ENCODE results near the gene DHRS3. TPM values are rescaled to one million over a fixed set of nuclear protein-coding genes. Genes with fewer than 3 reads are reported as not detected.

The DHRS3 gene
- total and polyA plus RNA-seq, 2 donors (not counting 3 experiments of a cell fraction or from before 2014, with no cell fraction given): 54.3 to 75.2 TPM

DNA sequence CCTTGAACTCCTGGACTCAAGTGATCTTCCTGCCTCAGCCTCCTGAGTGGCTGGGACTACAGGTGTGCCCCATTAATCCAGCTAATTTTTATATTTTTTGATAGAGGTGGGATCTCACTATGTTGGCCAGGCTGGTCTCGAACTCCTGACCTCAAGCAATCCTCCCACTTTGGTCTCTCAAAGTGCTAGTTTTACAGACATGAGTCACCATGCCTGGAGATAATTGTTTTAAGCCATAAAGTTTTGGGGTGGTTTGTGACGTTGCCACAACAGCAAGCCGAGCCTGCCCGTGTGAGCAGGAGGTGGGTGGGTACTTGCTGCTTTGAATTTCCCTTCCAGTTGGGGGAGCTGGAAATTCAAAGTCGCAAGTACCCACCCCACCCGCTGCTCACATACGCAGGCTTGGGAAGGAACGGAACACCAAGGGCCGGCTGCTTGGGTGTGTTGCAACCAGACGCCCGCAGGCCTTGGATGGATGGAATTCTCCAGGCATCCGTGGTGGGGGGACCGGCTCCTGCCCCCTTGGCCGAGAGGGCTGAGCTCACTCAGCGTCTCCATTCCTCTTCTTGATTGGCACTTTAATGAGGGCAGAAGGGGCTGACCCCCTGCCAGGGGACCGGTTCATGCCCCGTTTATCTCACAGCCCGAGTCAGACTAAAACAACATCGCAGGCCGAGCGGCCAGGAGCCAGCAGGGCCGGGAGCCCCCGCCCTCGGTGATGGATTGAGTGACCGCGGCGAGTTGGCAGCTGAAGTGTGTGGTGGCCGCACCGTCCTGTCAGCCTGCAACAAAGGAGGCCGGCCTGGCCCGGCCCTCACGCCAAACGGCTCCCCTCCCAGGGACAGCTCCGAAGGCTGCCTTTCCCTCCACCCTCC, 78.1 kb downstream of the DHRS3 start:
- H2AFZ ChIP-seq (ENCODE audit: low read depth, low read length): peak overlapping the region; percentile 62
- H3K4me2 ChIP-seq (ENCODE audit: insufficient read depth, low read length): no peak overlapping the region
- no TSS peak for BruUV-seq (replicated peaks)
- H3K27ac ChIP-seq (ENCODE audit: insufficient read depth, low read depth, low read length): no peak overlapping the region
- no peaks in the 10 kb centered on the region for H4K20me1 ChIP-seq (replicated peaks; ENCODE audit: control insufficient read depth, extremely low read depth, insufficient read depth, low read length)
- H3K79me2 ChIP-seq (ENCODE audit: control insufficient read depth, insufficient read depth, low read length): no peaks in the 10 kb centered on the region
- no peaks in the 10 kb centered on the region for H3K9me1 ChIP-seq (replicated peaks; ENCODE audit: control insufficient read depth, extremely low read depth, insufficient read depth, low read length)
- peaks cover 21% of the 10 kb centered on the region for H3K4me1 ChIP-seq (ENCODE audit: control insufficient read depth, extremely low read depth, insufficient read depth, low read length)
- dilution Hi-C loops (cut with MboI; ENCODE audit: extremely low pct_ligation_motif_present, low sequenced_read_pairs): no loop called here
- no peaks in the 10 kb centered on the region for H3K9me3 ChIP-seq (replicated peaks; ENCODE audit: control insufficient read depth, insufficient read depth, low read length)
- no peak overlapping the region for H3K4me3 ChIP-seq (replicated peaks in 1 of 3; ENCODE audit: insufficient read depth in 1 of 3, low read depth in 1 of 3, low read length in 3 of 3)
- TF ChIP-seq FOS (IDR thresholded peaks at IDR 0.05; ENCODE audit: borderline replicate concordance, insufficient read depth, low read length) (no peak), POLR2A (IDR thresholded peaks at IDR 0.05; ENCODE audit: low read depth, low read length) (no peak), MYC (IDR thresholded peaks at IDR 0.05; ENCODE audit: low read depth, low read length) (no peak), GATA2 (IDR thresholded peaks at IDR 0.05; ENCODE audit: insufficient read depth, insufficient read length, low read depth, low read length) (no peak), EZH2 (IDR thresholded peaks at IDR 0.05; ENCODE audit: borderline replicate concordance, low read depth, low read length, severe bottlenecking) (no peak)
- TF ChIP-seq, protein P1, sequence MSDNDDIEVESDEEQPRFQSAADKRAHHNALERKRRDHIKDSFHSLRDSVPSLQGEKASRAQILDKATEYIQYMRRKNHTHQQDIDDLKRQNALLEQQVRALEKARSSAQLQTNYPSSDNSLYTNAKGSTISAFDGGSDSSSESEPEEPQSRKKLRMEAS (IDR thresholded peaks at IDR 0.05; ENCODE audit: insufficient read depth, insufficient read length): no peak
- H3K36me3 ChIP-seq (ENCODE audit: control insufficient read depth in 2 of 2, extremely low read depth in 1 of 2, insufficient read depth in 2 of 2, low read length in 2 of 2): no peaks in the 10 kb centered on the region
- POLR2A ChIA-PET: no interaction called here
- H3K27me3 ChIP-seq (ENCODE audit: control insufficient read depth in 2 of 2, insufficient read depth in 2 of 2, low read length in 2 of 2): no peaks in the 10 kb centered on the region
- FAIRE-seq: peak; percentile 78
- H3K9ac ChIP-seq (replicated peaks; ENCODE audit: extremely low read depth, insufficient read depth, low read length): peak overlapping the region; percentile 19
- DNase-seq (ENCODE audit: low read depth, low spot score): peak; percentile 70
- CTCF ChIA-PET: interaction anchor here (0.6 to 3.3 kb wide), 8 partner anchors 15 to 136 kb away, joined by 3 to 15 read pairs (median 3); partner anchors contain the start of gene DHRS3
- intact Hi-C loops (cut with micrococcal nuclease): loop anchor here (1.0 to 5.0 kb wide), 4 partner anchors 57 to 133 kb away; partner anchors contain the start of gene DHRS3

DNA sequence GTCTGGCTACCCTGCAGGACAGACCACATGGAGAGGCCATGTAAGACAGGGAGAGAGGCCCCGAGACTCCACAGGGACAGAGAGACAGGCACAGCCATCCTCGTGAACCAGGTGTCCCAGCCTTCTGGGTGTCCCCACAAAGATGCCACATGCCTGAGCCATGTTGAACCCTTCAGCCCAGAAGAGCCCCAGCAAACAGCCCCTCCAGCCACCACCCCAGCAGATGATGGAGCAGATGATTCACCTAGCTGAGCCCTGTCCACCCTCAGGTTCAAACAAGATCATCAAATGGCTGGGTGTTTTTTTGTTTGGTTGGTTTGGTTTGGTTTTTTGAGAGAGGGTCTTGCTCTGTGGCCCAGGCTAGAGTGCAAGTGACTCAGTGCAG, 78.7 kb downstream of the DHRS3 start:
- dilution Hi-C loops (cut with MboI; ENCODE audit: extremely low pct_ligation_motif_present, low sequenced_read_pairs): no loop called here
- Histone ChIP-seq H3K79me2 (ENCODE audit: control insufficient read depth, insufficient read depth, low read length) (no peaks in the 10 kb centered on the region), H3K9me3 (replicated peaks; ENCODE audit: control insufficient read depth, insufficient read depth, low read length) (no peaks in the 10 kb centered on the region), H3K9ac (replicated peaks; ENCODE audit: extremely low read depth, insufficient read depth, low read length) (no peak overlapping the region), H3K4me1 (ENCODE audit: control insufficient read depth, extremely low read depth, insufficient read depth, low read length) (peaks cover 16% of the 10 kb centered on the region), H2AFZ (ENCODE audit: low read depth, low read length) (no peak overlapping the region), H3K27me3 (ENCODE audit: control insufficient read depth in 2 of 2, insufficient read depth in 2 of 2, low read length in 2 of 2) (no peaks in the 10 kb centered on the region), H3K36me3 (ENCODE audit: control insufficient read depth in 2 of 2, extremely low read depth in 1 of 2, insufficient read depth in 2 of 2, low read length in 2 of 2) (no peaks in the 10 kb centered on the region), H3K4me2 (ENCODE audit: insufficient read depth, low read length) (no peak overlapping the region), H4K20me1 (replicated peaks; ENCODE audit: control insufficient read depth, extremely low read depth, insufficient read depth, low read length) (no peaks in the 10 kb centered on the region), H3K4me3 (replicated peaks in 1 of 3; ENCODE audit: insufficient read depth in 1 of 3, low read depth in 1 of 3, low read length in 3 of 3) (no peak overlapping the region), H3K9me1 (replicated peaks; ENCODE audit: control insufficient read depth, extremely low read depth, insufficient read depth, low read length) (no peaks in the 10 kb centered on the region), H3K27ac (ENCODE audit: insufficient read depth, low read depth, low read length) (no peak overlapping the region)
- ChIA-PET CTCF (interaction anchor here (1.0 to 3.3 kb wide), 4 partner anchors 79 to 132 kb away, joined by 3 to 15 read pairs (median 4); partner anchors contain the start of gene DHRS3), POLR2A (no interaction called here)
- DNase-seq (ENCODE audit: low read depth, low spot score) (no peak), FAIRE-seq (no peak)
- intact Hi-C loops (cut with micrococcal nuclease): no loop called here
- TF ChIP-seq POLR2AphosphoS5 (IDR thresholded peaks at IDR 0.05; ENCODE audit: insufficient read depth, low read depth, low read length) (no peak), GATA2 (IDR thresholded peaks at IDR 0.05; ENCODE audit: insufficient read depth, insufficient read length, low read depth, low read length) (no peak), POLR2A (IDR thresholded peaks at IDR 0.05; ENCODE audit: low read depth, low read length) (no peak), JUN (IDR thresholded peaks at IDR 0.05; ENCODE audit: borderline replicate concordance, insufficient read depth, insufficient read length, low read depth) (no peak), EZH2 (IDR thresholded peaks at IDR 0.05; ENCODE audit: borderline replicate concordance, low read depth, low read length, severe bottlenecking) (no peak), MYC (IDR thresholded peaks at IDR 0.05; ENCODE audit: low read depth, low read length) (no peak), FOS (IDR thresholded peaks at IDR 0.05; ENCODE audit: borderline replicate concordance, insufficient read depth, low read length) (no peak)
- TF ChIP-seq, protein P1 (IDR thresholded peaks at IDR 0.05; ENCODE audit: insufficient read depth, insufficient read length): no peak
- TF ChIP-seq, protein P2, sequence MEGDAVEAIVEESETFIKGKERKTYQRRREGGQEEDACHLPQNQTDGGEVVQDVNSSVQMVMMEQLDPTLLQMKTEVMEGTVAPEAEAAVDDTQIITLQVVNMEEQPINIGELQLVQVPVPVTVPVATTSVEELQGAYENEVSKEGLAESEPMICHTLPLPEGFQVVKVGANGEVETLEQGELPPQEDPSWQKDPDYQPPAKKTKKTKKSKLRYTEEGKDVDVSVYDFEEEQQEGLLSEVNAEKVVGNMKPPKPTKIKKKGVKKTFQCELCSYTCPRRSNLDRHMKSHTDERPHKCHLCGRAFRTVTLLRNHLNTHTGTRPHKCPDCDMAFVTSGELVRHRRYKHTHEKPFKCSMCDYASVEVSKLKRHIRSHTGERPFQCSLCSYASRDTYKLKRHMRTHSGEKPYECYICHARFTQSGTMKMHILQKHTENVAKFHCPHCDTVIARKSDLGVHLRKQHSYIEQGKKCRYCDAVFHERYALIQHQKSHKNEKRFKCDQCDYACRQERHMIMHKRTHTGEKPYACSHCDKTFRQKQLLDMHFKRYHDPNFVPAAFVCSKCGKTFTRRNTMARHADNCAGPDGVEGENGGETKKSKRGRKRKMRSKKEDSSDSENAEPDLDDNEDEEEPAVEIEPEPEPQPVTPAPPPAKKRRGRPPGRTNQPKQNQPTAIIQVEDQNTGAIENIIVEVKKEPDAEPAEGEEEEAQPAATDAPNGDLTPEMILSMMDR (IDR thresholded peaks at IDR 0.05; ENCODE audit: extremely low read depth in 1 of 2, insufficient read depth in 1 of 2, low read depth in 1 of 2, low read length in 2 of 2): no peak
- no TSS peak for BruUV-seq (replicated peaks)
